ENCODE results near the gene GPR85.
"Not testable (repeated sequence)": the region's sequence is repeated elsewhere in the genome, so short reads cannot be mapped to it uniquely, and the experiment has no call there.

Gene GPR85, protein sequence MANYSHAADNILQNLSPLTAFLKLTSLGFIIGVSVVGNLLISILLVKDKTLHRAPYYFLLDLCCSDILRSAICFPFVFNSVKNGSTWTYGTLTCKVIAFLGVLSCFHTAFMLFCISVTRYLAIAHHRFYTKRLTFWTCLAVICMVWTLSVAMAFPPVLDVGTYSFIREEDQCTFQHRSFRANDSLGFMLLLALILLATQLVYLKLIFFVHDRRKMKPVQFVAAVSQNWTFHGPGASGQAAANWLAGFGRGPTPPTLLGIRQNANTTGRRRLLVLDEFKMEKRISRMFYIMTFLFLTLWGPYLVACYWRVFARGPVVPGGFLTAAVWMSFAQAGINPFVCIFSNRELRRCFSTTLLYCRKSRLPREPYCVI

DNA sequence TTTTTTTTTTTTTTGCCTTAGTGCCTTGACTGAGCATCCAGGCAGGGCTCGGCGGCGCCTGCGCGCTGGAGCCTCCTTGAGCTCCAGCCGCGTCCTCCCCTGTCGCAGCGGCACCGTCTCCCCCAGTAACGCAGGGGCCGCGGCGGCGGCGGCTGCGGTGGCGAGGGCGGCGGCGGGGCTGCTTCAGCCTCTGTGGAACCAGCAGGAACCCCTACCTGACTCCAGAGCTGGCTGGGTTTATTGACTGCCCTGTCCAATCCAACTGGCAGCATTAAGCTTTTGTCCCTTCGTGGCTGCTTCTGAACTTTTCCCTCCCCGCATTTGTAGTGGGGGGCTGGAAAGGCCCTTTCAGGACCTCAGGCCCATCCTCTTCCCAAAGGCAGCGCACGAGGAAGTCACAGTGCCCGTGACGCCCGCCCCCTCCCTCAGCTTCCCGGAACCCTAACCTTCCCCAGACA is at the start of gene GPR85:
Gene GPR85 (minus strand): TSS at position 397 of the 458 bp plus-strand sequence. CDS start 2,106 bp downstream, outside the sequence.
- no peaks in the 10 kb centered on the region for H3K36me3 ChIP-seq (ENCODE audit: control insufficient read depth, insufficient read depth, low read length)
- peaks cover 49% of the 10 kb centered on the region for H3K27me3 ChIP-seq (ENCODE audit: control insufficient read depth, insufficient read depth, low read length)
- no peak within 1 kb of the TSS for H3K9ac ChIP-seq (ENCODE audit: low read depth, low read length)
- no peaks in the 10 kb centered on the region for H3K4me1 ChIP-seq (ENCODE audit: control insufficient read depth, insufficient read depth, low read length)
- peak within 1 kb of the TSS; percentile 78 for H3K4me3 ChIP-seq (ENCODE audit: low read depth, low read length)
- H3K9me3 ChIP-seq (ENCODE audit: control insufficient read depth, insufficient read depth, low read length), result no peaks in the 10 kb centered on the region

DNA sequence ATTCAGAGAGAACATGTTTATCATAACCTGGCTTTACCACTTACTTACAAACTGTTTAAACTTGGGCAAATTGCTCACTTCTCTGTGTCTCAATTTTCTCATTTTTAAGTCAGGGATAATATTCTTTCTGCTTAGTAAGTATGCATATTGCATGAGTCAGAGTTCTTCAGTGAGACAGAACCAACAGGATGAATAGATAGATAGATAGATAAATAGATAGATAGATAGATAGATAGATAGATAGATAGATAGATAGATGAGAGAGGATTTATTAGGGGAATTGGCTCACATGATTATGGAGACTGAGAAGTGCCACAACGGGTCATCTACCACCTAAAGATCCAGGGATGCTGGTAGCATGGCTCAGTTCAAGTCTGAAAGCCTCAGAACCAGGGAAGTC is 47.4 kb upstream of the GPR85 start:
- Histone ChIP-seq H3K27me3 (ENCODE audit: control insufficient read depth, insufficient read depth, low read length) (no peaks in the 10 kb centered on the region), H3K36me3 (ENCODE audit: control insufficient read depth, insufficient read depth, low read length) (no peaks in the 10 kb centered on the region), H3K9ac (ENCODE audit: low read depth, low read length) (no peak overlapping the region), H3K4me1 (ENCODE audit: control insufficient read depth, insufficient read depth, low read length) (no peaks in the 10 kb centered on the region), H3K9me3 (ENCODE audit: control insufficient read depth, insufficient read depth, low read length) (no peaks in the 10 kb centered on the region), H3K4me3 (ENCODE audit: low read depth, low read length) (no peak overlapping the region)

DNA sequence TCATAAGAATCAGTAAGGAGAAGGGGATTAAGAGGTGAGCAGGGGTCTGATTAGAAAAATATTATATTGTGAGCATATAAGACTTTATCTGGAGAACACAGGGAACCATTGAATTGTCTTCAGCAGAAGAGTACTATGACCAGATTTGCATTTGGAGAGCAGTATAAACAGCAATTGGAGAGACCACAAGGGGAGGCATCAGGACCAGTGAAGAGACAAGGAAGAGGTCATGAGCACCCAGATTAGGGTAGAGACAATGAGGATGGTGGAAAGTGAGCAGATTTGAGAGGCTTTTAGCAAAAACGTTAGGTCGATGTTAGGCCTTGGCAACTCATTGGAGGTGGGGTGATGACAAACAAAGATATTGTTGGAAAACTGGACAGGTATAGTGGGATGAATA is 44.7 kb upstream of the GPR85 start:
- Histone ChIP-seq H3K36me3 (ENCODE audit: control insufficient read depth, insufficient read depth, low read length) (no peaks in the 10 kb centered on the region), H3K9me3 (ENCODE audit: control insufficient read depth, insufficient read depth, low read length) (no peaks in the 10 kb centered on the region), H3K27me3 (ENCODE audit: control insufficient read depth, insufficient read depth, low read length) (no peaks in the 10 kb centered on the region), H3K4me1 (ENCODE audit: control insufficient read depth, insufficient read depth, low read length) (no peaks in the 10 kb centered on the region), H3K4me3 (ENCODE audit: low read depth, low read length) (no peak overlapping the region), H3K9ac (ENCODE audit: low read depth, low read length) (no peak overlapping the region)

DNA sequence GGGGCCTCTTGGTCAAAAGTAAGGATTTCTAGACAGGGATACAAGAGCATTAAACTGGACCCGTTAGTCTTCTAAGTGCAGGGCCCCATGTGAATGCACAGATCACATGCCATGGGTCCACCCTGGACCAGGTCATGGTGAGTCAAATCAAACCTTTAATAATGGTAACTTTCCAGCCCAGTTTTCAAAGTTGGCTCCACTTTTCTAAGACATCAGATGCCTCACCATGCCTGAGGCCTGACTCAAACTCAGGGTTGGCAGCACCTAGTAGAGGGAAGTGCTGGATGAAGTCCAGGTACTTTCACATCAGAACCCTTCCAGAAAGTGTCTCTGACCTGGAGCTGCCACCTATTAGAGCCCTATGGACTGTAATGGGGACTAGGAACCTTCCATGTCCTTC is 41.4 kb upstream of the GPR85 start:
- no peaks in the 10 kb centered on the region for H3K4me1 ChIP-seq (ENCODE audit: control insufficient read depth, insufficient read depth, low read length)
- no peak overlapping the region for H3K9ac ChIP-seq (ENCODE audit: low read depth, low read length)
- no peaks in the 10 kb centered on the region for H3K36me3 ChIP-seq (ENCODE audit: control insufficient read depth, insufficient read depth, low read length)
- H3K4me3 ChIP-seq (ENCODE audit: low read depth, low read length), result no peak overlapping the region
- no peaks in the 10 kb centered on the region for H3K9me3 ChIP-seq (ENCODE audit: control insufficient read depth, insufficient read depth, low read length)
- no peaks in the 10 kb centered on the region for H3K27me3 ChIP-seq (ENCODE audit: control insufficient read depth, insufficient read depth, low read length)

DNA sequence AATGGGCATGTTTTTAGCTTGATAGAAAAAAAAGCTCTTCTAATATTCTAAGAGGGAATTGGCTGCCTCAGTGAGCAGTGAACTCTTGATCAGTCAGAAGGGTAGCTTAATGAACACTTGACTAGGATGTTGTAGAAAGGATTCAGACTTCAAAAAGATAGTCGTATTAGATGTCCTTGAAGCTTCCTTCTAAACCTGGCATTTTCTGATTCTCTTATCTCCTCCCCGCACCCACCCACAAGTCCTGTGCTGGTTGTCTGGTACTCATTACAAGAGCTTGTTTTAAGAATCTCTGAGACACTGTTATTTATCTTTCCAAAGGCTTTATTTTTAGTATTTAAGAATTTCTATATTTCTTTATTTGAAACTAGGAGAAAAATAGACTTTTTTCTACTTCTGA is 39.1 kb upstream of the GPR85 start:
- Histone ChIP-seq H3K27me3 (ENCODE audit: control insufficient read depth, insufficient read depth, low read length) (no peaks in the 10 kb centered on the region), H3K9me3 (ENCODE audit: control insufficient read depth, insufficient read depth, low read length) (no peaks in the 10 kb centered on the region), H3K9ac (ENCODE audit: low read depth, low read length) (no peak overlapping the region), H3K4me1 (ENCODE audit: control insufficient read depth, insufficient read depth, low read length) (no peaks in the 10 kb centered on the region), H3K4me3 (ENCODE audit: low read depth, low read length) (no peak overlapping the region), H3K36me3 (ENCODE audit: control insufficient read depth, insufficient read depth, low read length) (no peaks in the 10 kb centered on the region)

DNA sequence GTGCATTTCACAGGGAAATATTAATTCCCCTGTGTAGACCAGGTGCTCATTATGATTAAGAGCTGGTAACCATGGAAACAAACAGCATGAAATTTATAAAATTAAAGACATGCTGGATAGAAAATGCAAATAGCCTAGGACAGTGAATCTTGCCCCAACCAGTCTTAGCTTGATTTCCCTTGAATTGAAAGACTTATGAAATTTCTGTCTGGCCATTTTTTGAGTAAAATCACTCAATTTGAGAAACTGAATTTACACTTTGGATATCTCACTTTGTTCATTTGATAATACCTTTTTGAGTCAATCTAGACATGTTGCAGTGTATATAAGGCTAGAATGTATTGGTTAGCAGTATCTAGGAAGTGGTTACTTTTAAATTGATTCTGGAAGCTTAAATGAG is 36.1 kb upstream of the GPR85 start:
- peaks cover 4% of the 10 kb centered on the region for H3K27me3 ChIP-seq (ENCODE audit: control insufficient read depth, insufficient read depth, low read length)
- peaks cover 3% of the 10 kb centered on the region for H3K4me1 ChIP-seq (ENCODE audit: control insufficient read depth, insufficient read depth, low read length)
- no peaks in the 10 kb centered on the region for H3K36me3 ChIP-seq (ENCODE audit: control insufficient read depth, insufficient read depth, low read length)
- H3K9ac ChIP-seq (ENCODE audit: low read depth, low read length), result no peak overlapping the region
- no peak overlapping the region for H3K4me3 ChIP-seq (ENCODE audit: low read depth, low read length)
- no peaks in the 10 kb centered on the region for H3K9me3 ChIP-seq (ENCODE audit: control insufficient read depth, insufficient read depth, low read length)

DNA sequence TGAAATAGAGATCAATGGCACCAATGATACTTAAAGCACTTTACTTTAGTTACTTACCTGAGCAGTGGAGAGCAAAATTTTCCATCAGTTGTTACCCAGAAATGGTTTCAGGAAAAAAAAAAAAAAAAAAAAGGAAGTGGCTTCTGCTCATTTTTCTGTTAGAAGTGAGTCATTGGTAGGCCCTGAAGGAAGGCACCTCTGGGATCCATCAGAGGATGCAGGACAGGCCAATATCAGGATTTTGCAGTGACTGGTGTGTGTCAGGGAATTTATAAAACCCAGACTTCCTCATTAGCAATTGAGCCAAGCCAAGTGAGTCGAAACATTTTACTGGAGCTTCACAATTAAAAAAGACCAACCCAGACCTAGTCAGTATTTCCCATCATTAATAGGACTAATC is 34.0 kb upstream of the GPR85 start:
- Histone ChIP-seq H3K9ac (ENCODE audit: low read depth, low read length) (no peak overlapping the region), H3K9me3 (ENCODE audit: control insufficient read depth, insufficient read depth, low read length) (no peaks in the 10 kb centered on the region), H3K4me1 (ENCODE audit: control insufficient read depth, insufficient read depth, low read length) (peaks cover 3% of the 10 kb centered on the region), H3K27me3 (ENCODE audit: control insufficient read depth, insufficient read depth, low read length) (peaks cover 4% of the 10 kb centered on the region), H3K36me3 (ENCODE audit: control insufficient read depth, insufficient read depth, low read length) (no peaks in the 10 kb centered on the region), H3K4me3 (ENCODE audit: low read depth, low read length) (no peak overlapping the region)

DNA sequence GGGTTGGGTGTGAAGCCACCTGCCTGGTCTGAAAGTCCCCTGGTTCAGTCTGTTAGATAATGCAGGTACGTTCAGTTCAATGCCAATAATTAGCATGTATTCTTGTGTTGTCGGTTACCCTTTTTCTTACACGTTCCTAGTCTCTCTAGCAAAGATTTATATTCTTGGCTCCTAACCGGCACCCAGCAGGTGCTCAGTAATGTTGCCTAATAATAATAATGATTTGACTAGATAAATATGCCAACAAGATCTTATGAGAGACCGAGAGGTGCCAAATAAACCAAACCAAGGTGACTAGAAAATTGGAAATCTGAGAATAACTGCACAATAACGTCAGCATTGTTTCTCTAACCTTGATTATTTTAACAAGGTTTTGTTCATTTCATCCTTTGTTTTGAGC is 32.8 kb upstream of the GPR85 start:
- H3K27me3 ChIP-seq (ENCODE audit: control insufficient read depth, insufficient read depth, low read length), result peaks cover 4% of the 10 kb centered on the region
- no peaks in the 10 kb centered on the region for H3K9me3 ChIP-seq (ENCODE audit: control insufficient read depth, insufficient read depth, low read length)
- no peak overlapping the region for H3K4me3 ChIP-seq (ENCODE audit: low read depth, low read length)
- H3K36me3 ChIP-seq (ENCODE audit: control insufficient read depth, insufficient read depth, low read length), result no peaks in the 10 kb centered on the region
- H3K9ac ChIP-seq (ENCODE audit: low read depth, low read length), result no peak overlapping the region
- H3K4me1 ChIP-seq (ENCODE audit: control insufficient read depth, insufficient read depth, low read length), result peaks cover 3% of the 10 kb centered on the region

DNA sequence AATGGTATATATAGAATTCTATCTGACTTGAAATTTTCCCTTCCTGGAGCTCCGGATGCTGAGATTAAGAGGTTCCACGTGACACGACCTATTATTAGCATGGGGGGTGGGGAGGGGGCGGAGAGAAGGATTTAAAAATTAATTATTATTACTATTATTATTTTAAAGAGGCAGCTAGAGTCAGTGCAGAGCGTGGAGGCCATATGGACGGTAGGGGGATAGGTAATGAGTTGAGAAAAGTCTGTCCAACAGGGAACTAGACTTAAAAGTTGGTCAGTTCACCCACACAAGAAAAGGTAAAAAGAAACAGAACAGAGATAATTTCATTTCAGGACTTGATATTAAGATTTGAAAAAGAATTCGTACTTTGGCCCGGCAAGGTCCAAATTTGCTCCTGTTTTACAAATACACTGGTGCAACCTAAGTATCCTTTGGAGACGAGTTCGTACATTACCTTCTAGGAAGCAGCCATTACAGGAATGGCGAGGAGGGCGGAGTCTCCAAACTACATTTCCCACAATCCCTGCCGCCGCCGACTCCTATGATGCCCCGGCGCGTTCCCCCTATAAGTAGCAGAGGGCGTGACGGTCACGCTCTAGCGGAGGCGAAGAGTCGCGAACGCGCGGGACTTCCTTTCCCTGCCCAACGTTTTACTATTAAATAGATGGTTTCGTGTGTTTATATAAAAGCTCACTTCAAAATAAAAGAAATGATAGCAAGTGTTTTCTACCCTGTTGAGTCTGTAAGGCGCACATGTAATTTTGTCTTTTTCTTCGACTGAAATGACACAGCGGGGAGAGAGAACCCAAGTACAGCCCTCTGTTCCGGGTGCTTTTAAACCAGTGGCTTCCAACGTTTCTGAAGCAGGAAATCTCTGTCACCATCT is 31.7 kb upstream of the GPR85 start, which contains the start of gene SMIM30:
Gene SMIM30 (minus strand): TSS at position 481 of the 886 bp plus-strand sequence. CDS start 976 bp downstream, outside the sequence.
- Histone ChIP-seq H3K36me3 (ENCODE audit: control insufficient read depth, insufficient read depth, low read length) (no peaks in the 10 kb centered on the region), H3K27me3 (ENCODE audit: control insufficient read depth, insufficient read depth, low read length) (peaks cover 4% of the 10 kb centered on the region), H3K4me1 (ENCODE audit: control insufficient read depth, insufficient read depth, low read length) (peaks cover 3% of the 10 kb centered on the region), H3K9ac (ENCODE audit: low read depth, low read length) (peak within 1 kb of the TSS; percentile 14), H3K9me3 (ENCODE audit: control insufficient read depth, insufficient read depth, low read length) (no peaks in the 10 kb centered on the region), H3K4me3 (ENCODE audit: low read depth, low read length) (peak within 1 kb of the TSS; percentile 86)

DNA sequence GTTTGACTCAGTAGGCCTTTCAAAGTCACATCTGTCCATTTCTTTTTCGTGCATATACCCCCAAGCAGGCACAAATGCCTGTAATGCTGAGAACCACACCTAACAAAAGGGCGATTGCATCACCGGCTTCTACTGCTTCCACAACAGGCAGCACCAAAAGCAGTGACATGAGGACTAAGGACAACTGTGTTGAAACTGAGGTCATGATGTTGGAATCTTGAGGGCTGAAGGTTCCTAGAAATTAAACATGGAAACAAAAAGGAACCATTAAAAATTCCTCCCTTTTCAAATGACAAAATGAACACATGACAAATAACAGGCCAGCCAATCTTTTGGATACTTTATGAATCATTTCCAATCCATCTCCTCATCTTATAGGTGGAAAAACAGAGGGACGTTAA is 30.7 kb upstream of the GPR85 start:
- not testable (repeated sequence) for H3K4me1 ChIP-seq (ENCODE audit: control insufficient read depth, insufficient read depth, low read length); H3K36me3 ChIP-seq (ENCODE audit: control insufficient read depth, insufficient read depth, low read length); H3K27me3 ChIP-seq (ENCODE audit: control insufficient read depth, insufficient read depth, low read length); H3K9me3 ChIP-seq (ENCODE audit: control insufficient read depth, insufficient read depth, low read length); H3K9ac ChIP-seq (ENCODE audit: low read depth, low read length)
- peak overlapping the region; percentile 86 for H3K4me3 ChIP-seq (ENCODE audit: low read depth, low read length)

DNA sequence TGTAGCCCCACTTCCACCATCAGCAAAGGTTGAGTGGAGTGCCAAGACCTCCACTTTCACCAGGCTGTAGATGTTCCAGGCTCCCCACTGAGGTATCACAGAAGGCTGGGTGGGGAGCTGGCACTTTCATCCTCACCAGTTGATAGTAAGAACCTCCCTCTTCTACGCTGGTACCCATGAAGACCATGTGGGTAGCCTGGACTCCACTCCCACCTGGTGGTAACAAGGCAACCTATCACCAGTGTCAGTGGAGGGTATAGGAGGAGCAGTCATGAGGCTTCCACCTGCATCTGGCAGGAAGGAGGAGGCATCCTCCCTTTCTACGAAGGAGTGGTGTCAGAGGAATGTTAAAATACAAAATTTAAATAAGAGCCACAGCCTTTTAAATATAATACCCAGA is 27.3 kb upstream of the GPR85 start:
- Histone ChIP-seq H3K9me3 (ENCODE audit: control insufficient read depth, insufficient read depth, low read length) (no peaks in the 10 kb centered on the region), H3K27me3 (ENCODE audit: control insufficient read depth, insufficient read depth, low read length) (peaks cover under 1% of the 10 kb centered on the region), H3K4me3 (ENCODE audit: low read depth, low read length) (no peak overlapping the region), H3K36me3 (ENCODE audit: control insufficient read depth, insufficient read depth, low read length) (no peaks in the 10 kb centered on the region), H3K4me1 (ENCODE audit: control insufficient read depth, insufficient read depth, low read length) (peaks cover under 1% of the 10 kb centered on the region), H3K9ac (ENCODE audit: low read depth, low read length) (no peak overlapping the region)

All from iPS-15b (cell line).